ENCODE results near the gene SALL3. TPM values are rescaled to one million over a fixed set of nuclear protein-coding genes. Genes with fewer than 3 reads are reported as not detected.

The SALL3 gene
- total RNA-seq, 1 donor from 2014 or later, result 7.7 TPM

DNA sequence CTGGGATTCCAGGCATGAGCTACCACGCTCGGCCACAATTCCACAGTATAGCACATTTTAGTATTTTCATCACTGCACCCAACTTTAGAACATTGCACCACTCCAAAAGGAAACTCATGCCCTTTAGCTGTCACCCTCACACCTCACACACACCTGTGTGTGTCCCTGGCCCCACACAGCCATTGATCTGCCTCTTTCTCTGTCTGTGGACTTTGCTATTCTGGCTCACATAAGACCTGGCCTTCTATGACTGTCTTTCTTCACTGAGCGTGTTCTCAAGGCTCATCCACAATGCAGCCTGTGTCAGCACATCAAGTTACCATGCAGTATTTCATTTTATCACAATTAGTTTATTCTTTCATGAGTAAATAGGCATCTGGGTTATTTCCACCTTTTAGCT is 69.9 kb downstream of the SALL3 start:
- no peaks in the 10 kb centered on the region for H3K4me1 Mint-ChIP-seq (ENCODE audit: low read depth, unreplicated experiment)
- FAIRE-seq, result no peak
- no peak for TF ChIP-seq EZH2 (IDR thresholded peaks at IDR 0.05; ENCODE audit: insufficient read depth, low read length)
- TF ChIP-seq, protein P1, sequence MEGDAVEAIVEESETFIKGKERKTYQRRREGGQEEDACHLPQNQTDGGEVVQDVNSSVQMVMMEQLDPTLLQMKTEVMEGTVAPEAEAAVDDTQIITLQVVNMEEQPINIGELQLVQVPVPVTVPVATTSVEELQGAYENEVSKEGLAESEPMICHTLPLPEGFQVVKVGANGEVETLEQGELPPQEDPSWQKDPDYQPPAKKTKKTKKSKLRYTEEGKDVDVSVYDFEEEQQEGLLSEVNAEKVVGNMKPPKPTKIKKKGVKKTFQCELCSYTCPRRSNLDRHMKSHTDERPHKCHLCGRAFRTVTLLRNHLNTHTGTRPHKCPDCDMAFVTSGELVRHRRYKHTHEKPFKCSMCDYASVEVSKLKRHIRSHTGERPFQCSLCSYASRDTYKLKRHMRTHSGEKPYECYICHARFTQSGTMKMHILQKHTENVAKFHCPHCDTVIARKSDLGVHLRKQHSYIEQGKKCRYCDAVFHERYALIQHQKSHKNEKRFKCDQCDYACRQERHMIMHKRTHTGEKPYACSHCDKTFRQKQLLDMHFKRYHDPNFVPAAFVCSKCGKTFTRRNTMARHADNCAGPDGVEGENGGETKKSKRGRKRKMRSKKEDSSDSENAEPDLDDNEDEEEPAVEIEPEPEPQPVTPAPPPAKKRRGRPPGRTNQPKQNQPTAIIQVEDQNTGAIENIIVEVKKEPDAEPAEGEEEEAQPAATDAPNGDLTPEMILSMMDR (IDR thresholded peaks at IDR 0.05; ENCODE audit: insufficient read depth, low read depth, low read length), result no peak
- Histone ChIP-seq H2AFZ (ENCODE audit: low read depth, low read length) (no peak overlapping the region), H4K20me1 (ENCODE audit: insufficient read depth, low read length) (no peaks in the 10 kb centered on the region), H3K27ac (ENCODE audit: low read depth, low read length) (no peak overlapping the region), H3K79me2 (ENCODE audit: insufficient read depth, low read length) (no peaks in the 10 kb centered on the region), H3K4me2 (ENCODE audit: low read length) (no peak overlapping the region), H3K4me3 (ENCODE audit: insufficient read depth, low read depth, low read length) (no peak overlapping the region), H3K9me3 (ENCODE audit: insufficient read depth, low read depth, low read length) (no peaks in the 10 kb centered on the region), H3K4me1 (ENCODE audit: insufficient read depth, low read length) (no peaks in the 10 kb centered on the region), H3K9ac (ENCODE audit: low read length) (no peak overlapping the region), H3K36me3 (ENCODE audit: insufficient read depth, low read length) (no peaks in the 10 kb centered on the region), H3K27me3 (ENCODE audit: insufficient read depth, low read length) (no peaks in the 10 kb centered on the region)
- no peaks in the 10 kb centered on the region for H3K36me3 Mint-ChIP-seq (ENCODE audit: low read depth, unreplicated experiment)
- peaks cover 2% of the 10 kb centered on the region for H3K9me3 Mint-ChIP-seq (ENCODE audit: unreplicated experiment)
- H3K27ac Mint-ChIP-seq (ENCODE audit: unreplicated experiment), result no peak overlapping the region
- DNase-seq (ENCODE audit: low read depth), result no peak
- H3K27me3 Mint-ChIP-seq (ENCODE audit: low read depth, unreplicated experiment), result peaks cover 13% of the 10 kb centered on the region
- H3K4me3 Mint-ChIP-seq (ENCODE audit: unreplicated experiment), result no peak overlapping the region

Other genes with a start within 250 kb of the SALL3 start
- 12.6 and 14.3 TPM in 2 replicates for gene ATP9B, start 89.6 kb downstream of the SALL3 start, total RNA-seq

Measured in astrocyte (in vitro differentiated cells and primary cell).